ENCODE data around the gene SLC19A2.

SLC19A2 gene

GRCh38 chr1:169525391-169525790 lies 39.6 kb upstream of the SLC19A2 start:
- no peak overlapping the region for H3K4me3 ChIP-seq (ENCODE audit: low read length)
- no peak overlapping the region for H3K9ac ChIP-seq (ENCODE audit: low read depth, low read length)
- H3K27ac ChIP-seq (ENCODE audit: low read depth, low read length), result no peak overlapping the region
- peaks cover 27% of the 10 kb centered on the region for H3K4me1 ChIP-seq (ENCODE audit: insufficient read depth, low read length)
- no peaks in the 10 kb centered on the region for H3K9me3 ChIP-seq (ENCODE audit: insufficient read depth, low read depth, low read length)
- no CpG with 5 or more reads among the region's 1 CpG for WGBS
- H3K27me3 ChIP-seq (ENCODE audit: insufficient read depth, low read length), result no peaks in the 10 kb centered on the region
- no peaks in the 10 kb centered on the region for H3K36me3 ChIP-seq (ENCODE audit: insufficient read depth, low read length)

- no peaks in the 10 kb centered on the region for H3K27me3 ChIP-seq (ENCODE audit: insufficient read depth, low read length)
- peaks cover 15% of the 10 kb centered on the region for H3K4me1 ChIP-seq (ENCODE audit: insufficient read depth, low read length)
- H3K27ac ChIP-seq (ENCODE audit: low read depth, low read length), result no peak overlapping the region
- no peaks in the 10 kb centered on the region for H3K9me3 ChIP-seq (ENCODE audit: insufficient read depth, low read depth, low read length)
- H3K9ac ChIP-seq (ENCODE audit: low read depth, low read length), result no peak overlapping the region
- no peak overlapping the region for H3K4me3 ChIP-seq (ENCODE audit: low read length)
- no peaks in the 10 kb centered on the region for H3K36me3 ChIP-seq (ENCODE audit: insufficient read depth, low read length)
Observed at GRCh38 chr1:169523904-169524303, 38.2 kb upstream of the SLC19A2 start.

- Histone ChIP-seq H3K9ac (ENCODE audit: low read depth, low read length) (no peak overlapping the region), H3K9me3 (ENCODE audit: insufficient read depth, low read depth, low read length) (no peaks in the 10 kb centered on the region), H3K4me3 (ENCODE audit: low read length) (no peak overlapping the region), H3K4me1 (ENCODE audit: insufficient read depth, low read length) (no peaks in the 10 kb centered on the region), H3K27ac (ENCODE audit: low read depth, low read length) (no peak overlapping the region), H3K36me3 (ENCODE audit: insufficient read depth, low read length) (no peaks in the 10 kb centered on the region), H3K27me3 (ENCODE audit: insufficient read depth, low read length) (no peaks in the 10 kb centered on the region)
- WGBS, result no CpG with 5 or more reads among the region's 1 CpG
Observed at GRCh38 chr1:169521226-169521625, 35.5 kb upstream of the SLC19A2 start.

- WGBS, result 100% methylated on average over 1 of the region's 2 CpGs
Observed at GRCh38 chr1:169517558-169518186, 31.9 kb upstream of the SLC19A2 start.

GRCh38 chr1:169515641-169516040 lies 29.9 kb upstream of the SLC19A2 start:
- H3K36me3 ChIP-seq (ENCODE audit: insufficient read depth, low read length), result no peaks in the 10 kb centered on the region
- no peaks in the 10 kb centered on the region for H3K9me3 ChIP-seq (ENCODE audit: insufficient read depth, low read depth, low read length)
- H3K27ac ChIP-seq (ENCODE audit: low read depth, low read length), result no peak overlapping the region
- no peak overlapping the region for H3K4me3 ChIP-seq (ENCODE audit: low read length)
- H3K27me3 ChIP-seq (ENCODE audit: insufficient read depth, low read length), result no peaks in the 10 kb centered on the region
- no peaks in the 10 kb centered on the region for H3K4me1 ChIP-seq (ENCODE audit: insufficient read depth, low read length)
- no peak overlapping the region for H3K9ac ChIP-seq (ENCODE audit: low read depth, low read length)

More at GRCh38 chr1:169517558-169518186, 31.9 kb upstream of the SLC19A2 start:
- Histone ChIP-seq H3K27ac (ENCODE audit: low read depth, low read length) (no peak overlapping the region), H3K9me3 (ENCODE audit: insufficient read depth, low read depth, low read length) (no peaks in the 10 kb centered on the region), H3K9ac (ENCODE audit: low read depth, low read length) (no peak overlapping the region), H3K4me1 (ENCODE audit: insufficient read depth, low read length) (no peaks in the 10 kb centered on the region), H3K36me3 (ENCODE audit: insufficient read depth, low read length) (no peaks in the 10 kb centered on the region), H3K27me3 (ENCODE audit: insufficient read depth, low read length) (no peaks in the 10 kb centered on the region), H3K4me3 (ENCODE audit: low read length) (no peak overlapping the region)

GRCh38 chr1:169514566-169515270 lies 29.0 kb upstream of the SLC19A2 start:
- Histone ChIP-seq H3K9me3 (ENCODE audit: insufficient read depth, low read depth, low read length) (no peaks in the 10 kb centered on the region), H3K36me3 (ENCODE audit: insufficient read depth, low read length) (no peaks in the 10 kb centered on the region), H3K27me3 (ENCODE audit: insufficient read depth, low read length) (no peaks in the 10 kb centered on the region), H3K9ac (ENCODE audit: low read depth, low read length) (no peak overlapping the region), H3K4me1 (ENCODE audit: insufficient read depth, low read length) (no peaks in the 10 kb centered on the region), H3K27ac (ENCODE audit: low read depth, low read length) (no peak overlapping the region), H3K4me3 (ENCODE audit: low read length) (no peak overlapping the region)
- 100% methylated on average over 1 of the region's 2 CpGs for WGBS

GRCh38 chr1:169513208-169513607 lies 27.5 kb upstream of the SLC19A2 start:
- no peak overlapping the region for H3K27ac ChIP-seq (ENCODE audit: low read depth, low read length)
- no peak overlapping the region for H3K4me3 ChIP-seq (ENCODE audit: low read length)
- no peaks in the 10 kb centered on the region for H3K36me3 ChIP-seq (ENCODE audit: insufficient read depth, low read length)
- H3K9me3 ChIP-seq (ENCODE audit: insufficient read depth, low read depth, low read length), result no peaks in the 10 kb centered on the region
- no peaks in the 10 kb centered on the region for H3K27me3 ChIP-seq (ENCODE audit: insufficient read depth, low read length)
- no peak overlapping the region for H3K9ac ChIP-seq (ENCODE audit: low read depth, low read length)
- H3K4me1 ChIP-seq (ENCODE audit: insufficient read depth, low read length), result no peaks in the 10 kb centered on the region

- WGBS, result 100% methylated on average over 3 of the region's 3 CpGs
- Histone ChIP-seq H3K4me1 (ENCODE audit: insufficient read depth, low read length) (no peaks in the 10 kb centered on the region), H3K9me3 (ENCODE audit: insufficient read depth, low read depth, low read length) (no peaks in the 10 kb centered on the region), H3K9ac (ENCODE audit: low read depth, low read length) (no peak overlapping the region), H3K27me3 (ENCODE audit: insufficient read depth, low read length) (no peaks in the 10 kb centered on the region), H3K4me3 (ENCODE audit: low read length) (no peak overlapping the region), H3K27ac (ENCODE audit: low read depth, low read length) (no peak overlapping the region), H3K36me3 (ENCODE audit: insufficient read depth, low read length) (no peaks in the 10 kb centered on the region)
Observed at GRCh38 chr1:169511316-169512005, 25.7 kb upstream of the SLC19A2 start.

- Histone ChIP-seq H3K9ac (ENCODE audit: low read depth, low read length) (no peak overlapping the region), H3K36me3 (ENCODE audit: insufficient read depth, low read length) (no peaks in the 10 kb centered on the region), H3K9me3 (ENCODE audit: insufficient read depth, low read depth, low read length) (no peaks in the 10 kb centered on the region), H3K4me3 (ENCODE audit: low read length) (no peak overlapping the region), H3K27ac (ENCODE audit: low read depth, low read length) (no peak overlapping the region), H3K27me3 (ENCODE audit: insufficient read depth, low read length) (no peaks in the 10 kb centered on the region), H3K4me1 (ENCODE audit: insufficient read depth, low read length) (no peaks in the 10 kb centered on the region)
- 93% methylated on average over 3 of the region's 4 CpGs for WGBS
Observed at GRCh38 chr1:169510060-169510459, 24.3 kb upstream of the SLC19A2 start.

- H3K9me3 ChIP-seq (ENCODE audit: insufficient read depth, low read depth, low read length), result no peaks in the 10 kb centered on the region
- H3K36me3 ChIP-seq (ENCODE audit: insufficient read depth, low read length), result no peaks in the 10 kb centered on the region
- no peak overlapping the region for H3K27ac ChIP-seq (ENCODE audit: low read depth, low read length)
- no peak overlapping the region for H3K4me3 ChIP-seq (ENCODE audit: low read length)
- H3K4me1 ChIP-seq (ENCODE audit: insufficient read depth, low read length), result no peaks in the 10 kb centered on the region
- no CpG with 5 or more reads among the region's 1 CpG for WGBS
- no peaks in the 10 kb centered on the region for H3K27me3 ChIP-seq (ENCODE audit: insufficient read depth, low read length)
- no peak overlapping the region for H3K9ac ChIP-seq (ENCODE audit: low read depth, low read length)
Observed at GRCh38 chr1:169509354-169509753, 23.6 kb upstream of the SLC19A2 start.

- 100% methylated on average over 2 of the region's 3 CpGs for WGBS
- Histone ChIP-seq H3K27me3 (ENCODE audit: insufficient read depth, low read length) (no peaks in the 10 kb centered on the region), H3K9me3 (ENCODE audit: insufficient read depth, low read depth, low read length) (no peaks in the 10 kb centered on the region), H3K27ac (ENCODE audit: low read depth, low read length) (no peak overlapping the region), H3K4me1 (ENCODE audit: insufficient read depth, low read length) (no peaks in the 10 kb centered on the region), H3K9ac (ENCODE audit: low read depth, low read length) (no peak overlapping the region), H3K4me3 (ENCODE audit: low read length) (no peak overlapping the region), H3K36me3 (ENCODE audit: insufficient read depth, low read length) (no peaks in the 10 kb centered on the region)
Observed at GRCh38 chr1:169508432-169509338, 22.9 kb upstream of the SLC19A2 start.

All from HUES64 (cell line).